IMR-90 (cell line): Measurements from ENCODE around the gene AP3B1. TPM values are rescaled to one million over a fixed set of nuclear protein-coding genes. Genes with fewer than 3 reads are reported as not detected.

Experiments
- ATAC-seq: fragments of 200-7000 bp; cut with Tn5 transposase; 2 replicates; pipeline ENCODE4 v1.9.1; 2020; ENCODE audit warnings: low read depth, mild to moderate bottlenecking, moderate library complexity
- BruUV-seq: library from RNA; stranded (reverse); fragments of 400-500 nt; replicated peaks from 2 replicates; lab custom pipeline; 2021; lab: Mats Ljungman, UMichigan
- CTCF ChIA-PET: fragments of 300-600 bp; formaldehyde crosslinking; extraction: SDS; loops from one replicate; lab custom pipeline; 2021; ENCODE audit warnings: antibody characterized with exemption; lab: Yijun Ruan, JAX
- POLR2A ChIA-PET: fragments of 300-600 bp; sonication (Branson Sonifier 250); formaldehyde crosslinking; loops from one replicate; lab custom pipeline; 2022; ENCODE audit warnings: antibody characterized with exemption; ENCODE audit not compliant: unreplicated experiment; lab: Charles Lee
- DNase-seq: peaks from one replicate; pipeline ENCODE4 v3.0.0; 2013
- H2AFZ ChIP-seq: replicated peaks from 2 replicates; pipeline ENCODE3; 2013; ENCODE audit warnings: low read length, mild to moderate bottlenecking; ENCODE audit not compliant: poor library complexity
- H2AK5ac ChIP-seq: 2 replicates; pipeline ENCODE4 v1.6.1; 2013; ENCODE audit warnings: low read depth, low read length, inconsistent platforms
- H2AK9ac ChIP-seq: replicated peaks from 2 replicates; pipeline ENCODE3; 2013; ENCODE audit warnings: mild to moderate bottlenecking, low read depth, low read length, moderate library complexity; ENCODE audit not compliant: poor library complexity
- H2BK120ac ChIP-seq: 2 replicates; pipeline ENCODE4 v1.6.1; 2013; ENCODE audit warnings: low read depth, low read length, inconsistent platforms
- H2BK15ac ChIP-seq: 3 replicates; pipeline ENCODE4 v1.6.1; 2013; ENCODE audit warnings: low read depth, low read length, inconsistent platforms
- H2BK20ac ChIP-seq: 2 replicates; pipeline ENCODE4 v1.6.1; 2013; ENCODE audit warnings: low read depth, mild to moderate bottlenecking, inconsistent platforms, low read length, moderate library complexity
- H2BK5ac ChIP-seq: 2 replicates; pipeline ENCODE4 v1.6.1; 2013; ENCODE audit warnings: mild to moderate bottlenecking, low read depth, low read length, inconsistent platforms; ENCODE audit not compliant: poor library complexity, severe bottlenecking
- H3K14ac ChIP-seq: replicated peaks from 2 replicates; pipeline ENCODE4 v1.6.1; 2013; ENCODE audit warnings: low read depth, low read length, inconsistent platforms
- H3K18ac ChIP-seq: 2 replicates; pipeline ENCODE4 v1.6.1; 2013; ENCODE audit warnings: low read depth, low read length, control low read depth
- H3K23ac ChIP-seq: 2 replicates; pipeline ENCODE4 v1.6.1; 2013; ENCODE audit warnings: low read depth, low read length, inconsistent platforms
- H3K27ac ChIP-seq: 2 replicates; pipeline ENCODE4 v1.5.1; 2013; ENCODE audit warnings: mild to moderate bottlenecking, control low read depth, low read length; ENCODE audit not compliant: insufficient read depth
- H3K27me3 ChIP-seq: 2 replicates; pipeline ENCODE4 v1.6.1; 2013; ENCODE audit warnings: low read length; ENCODE audit not compliant: control insufficient read depth, insufficient read depth
- H3K36me3 ChIP-seq: 2 replicates; pipeline ENCODE4 v1.6.1; 2013; ENCODE audit warnings: low read length, mixed read lengths; ENCODE audit not compliant: control insufficient read depth, insufficient read depth
- H3K4ac ChIP-seq: 2 replicates; pipeline ENCODE4 v1.6.1; 2013; ENCODE audit warnings: low read depth, low read length, inconsistent platforms
- H3K4me1 ChIP-seq: 2 replicates; pipeline ENCODE4 v1.6.1; 2013; ENCODE audit warnings: low read length, mixed read lengths; ENCODE audit not compliant: control insufficient read depth, insufficient read depth
- H3K4me2 ChIP-seq: 2 replicates; pipeline ENCODE4 v1.6.1; 2013; ENCODE audit warnings: low read depth, mild to moderate bottlenecking, control low read depth, low read length, moderate library complexity
- H3K4me3 ChIP-seq: 2 replicates; pipeline ENCODE4 v1.5.1; 2013; ENCODE audit warnings: low read depth, mild to moderate bottlenecking, control low read depth, low read length, moderate library complexity; ENCODE audit not compliant: insufficient read depth
- H3K56ac ChIP-seq: 2 replicates; pipeline ENCODE4 v1.6.1; 2013; ENCODE audit warnings: low read length, inconsistent platforms; ENCODE audit not compliant: insufficient read depth; ENCODE audit errors: extremely low read depth
- H3K79me1 ChIP-seq, 2 experiments: 2 replicates each; pipeline ENCODE4 v1.6.1; 2013; ENCODE audit warnings: low read length in 2 of 2, inconsistent platforms in 1 of 2, low read depth in 1 of 2
- H3K9ac ChIP-seq: 2 replicates; pipeline ENCODE4 v1.6.1; 2013; ENCODE audit warnings: low read depth, low read length, control low read depth
- H3K9me1 ChIP-seq: 2 replicates; pipeline ENCODE4 v1.6.1; 2013; ENCODE audit warnings: low read length, inconsistent platforms; ENCODE audit not compliant: insufficient read depth
- H3K9me3 ChIP-seq: 2 replicates; pipeline ENCODE4 v1.6.1; 2013; ENCODE audit warnings: low read length; ENCODE audit not compliant: control insufficient read depth, insufficient read depth
- H4K20me1 ChIP-seq: 2 replicates; pipeline ENCODE4 v1.6.1; 2013; ENCODE audit warnings: low read length, inconsistent platforms; ENCODE audit not compliant: insufficient read depth
- H4K5ac ChIP-seq: 2 replicates; pipeline ENCODE4 v1.6.1; 2013; ENCODE audit warnings: mild to moderate bottlenecking, low read depth, low read length, control low read depth
- H4K8ac ChIP-seq, 2 experiments: 2 replicates each; pipeline ENCODE4 v1.6.1; 2013; ENCODE audit warnings: low read depth in 2 of 2, low read length in 2 of 2, control low read depth in 1 of 2, inconsistent platforms in 1 of 2
- H4K91ac ChIP-seq: 2 replicates; pipeline ENCODE4 v1.6.1; 2013; ENCODE audit warnings: low read depth, low read length, inconsistent platforms; ENCODE audit not compliant: insufficient read depth
- CEBPB ChIP-seq: IDR thresholded peaks from 2 replicates; pipeline ENCODE4 v1.6.1; 2012; ENCODE audit warnings: low read depth, low read length, improper control_type of control experiment
- MAFK ChIP-seq: IDR thresholded peaks from 2 replicates; pipeline ENCODE4 v1.6.1; 2012; ENCODE audit warnings: low read depth, low read length, improper control_type of control experiment
- dilution Hi-C: fragments of 300-500 bp; cut with HindIII; formaldehyde crosslinking; loops from one replicate; pipeline ENCODE4 v1.14.3; 2018; ENCODE audit warnings: low sequenced_read_pairs; ENCODE audit not compliant: unreplicated experiment
- in situ Hi-C: fragments of 300-500 bp; cut with MboI; formaldehyde crosslinking; loops from 3 replicates; pipeline ENCODE4 v1.14.3; 2019; ENCODE audit warnings: low sequenced_read_pairs, inconsistent platforms, mixed read lengths
- intact Hi-C: fragments of 100-400 bp; cut with micrococcal nuclease; formaldehyde crosslinking; loops from 2 replicates; pipeline ENCODE4 v1.10.0; 2022
- polyA plus RNA-seq, 3 experiments: library from polyadenylated mRNA; depleted of rRNA; stranded (reverse); fragments of >200 nt; gene quantifications; 2 replicates each; pipeline ENCODE4 v1.2.3, GENCODE V29; 2012; ENCODE audit warnings: low replicate concordance in 1 of 3
- total RNA-seq: library from RNA; depleted of rRNA; stranded (reverse); fragments of >200 nt; gene quantifications from 2 replicates; pipeline ENCODE4 v1.2.3, GENCODE V29; 2012

AP3B1 gene
- total and polyA plus RNA-seq, 2 of the 4 experiments (the other 2 are of a cell fraction) = 33.1 to 59.0 TPM

DNA sequence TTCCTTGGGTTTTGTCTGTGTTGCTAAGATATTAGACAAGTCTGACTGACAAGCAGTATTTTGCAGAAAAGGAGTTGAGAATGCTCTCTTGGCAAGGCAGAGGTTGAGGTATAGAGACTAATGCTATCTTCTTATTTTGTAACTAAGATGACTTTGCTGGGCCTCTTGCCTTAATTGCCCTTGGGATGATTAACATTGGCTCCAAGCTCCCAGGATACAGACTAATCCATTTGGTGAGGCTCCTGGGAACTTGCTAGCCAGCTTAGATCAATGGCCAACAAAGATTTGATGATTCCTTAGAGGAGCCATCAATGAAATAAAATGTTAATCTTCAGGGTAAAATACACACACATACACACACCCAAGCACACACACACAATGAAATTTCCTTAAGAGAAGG is 28.7 kb upstream of the AP3B1 start:
- no peak for ATAC-seq

More for the DNA sequence above, 28.7 kb upstream of the AP3B1 start:
- dilution Hi-C loops = no loop called here
- Histone ChIP-seq H2BK5ac (no peak overlapping the region), H3K14ac (no peak overlapping the region), H3K4me1 (no peaks in the 10 kb centered on the region), H3K18ac (no peak overlapping the region), H4K8ac (no peak overlapping the region), H2BK20ac (no peak overlapping the region), H4K5ac (no peak overlapping the region), H2BK120ac (no peak overlapping the region), H2AFZ (no peak overlapping the region), H3K36me3 (no peaks in the 10 kb centered on the region), H3K9me1 (no peaks in the 10 kb centered on the region), H3K23ac (no peak overlapping the region), H2AK9ac (no peak overlapping the region), H3K9ac (no peak overlapping the region), H3K27ac (no peak overlapping the region), H2AK5ac (no peak overlapping the region), H3K27me3 (no peaks in the 10 kb centered on the region), H3K79me1 (no peaks in the 10 kb centered on the region), H3K4ac (no peak overlapping the region), H3K4me3 (no peak overlapping the region), H3K4me2 (no peak overlapping the region), H3K56ac (no peak overlapping the region), H4K91ac (no peak overlapping the region), H3K9me3 (no peaks in the 10 kb centered on the region), H4K20me1 (no peaks in the 10 kb centered on the region), H2BK15ac (no peak overlapping the region)
- intact Hi-C loops = loop anchor here (5.0 to 10.0 kb wide), 3 partner anchors 302 to 639 kb away; no protein-coding TSS in a partner anchor
- no peak for DNase-seq
- ChIA-PET CTCF (no interaction called here), POLR2A (interaction anchor here (0.5 kb wide), 1 partner anchor 173 kb away, joined by 4 read pairs; no protein-coding TSS in a partner anchor)
- no TSS peak for BruUV-seq
- TF ChIP-seq CEBPB = no peak
- no peak for TF ChIP-seq MAFK
- in situ Hi-C loops = loop anchor here (25.0 kb wide), 1 partner anchor 639 kb away; no protein-coding TSS in a partner anchor
